Bronchial epithelial cell (primary cell): ENCODE measurements around the gene CACNB1. TPM values are rescaled to one million over a fixed set of nuclear protein-coding genes. Genes with fewer than 3 reads are reported as not detected.

Experiments
- DNase-seq: peaks from one replicate; pipeline ENCODE4 v3.0.0-alpha.2; 2010; ENCODE audit warnings: low read depth
- FAIRE-seq: peaks from 2 replicates; lab custom pipeline; 2011; peaks lifted over from hg19 to GRCh38; lab: Jason Lieb, UNC
- H3K27me3 ChIP-seq: 2 replicates; pipeline ENCODE4 v1.5.1; 2011; ENCODE audit warnings: low read length; ENCODE audit not compliant: control insufficient read depth, insufficient read depth
- H3K36me3 ChIP-seq: 2 replicates; pipeline ENCODE4 v1.5.1; 2011; ENCODE audit warnings: low read length; ENCODE audit not compliant: control insufficient read depth, insufficient read depth
- H3K4me3 ChIP-seq: 2 replicates; pipeline ENCODE4 v1.5.1; 2011; ENCODE audit warnings: mild to moderate bottlenecking, low read depth, low read length, control low read depth
- total RNA-seq: library from RNA; depleted of rRNA; stranded (reverse); fragments of >200 nt; gene quantifications from 2 replicates; pipeline ENCODE4 v1.2.1, GENCODE V29; 2014
- TF ChIP-seq, protein P1 (sequence below): IDR thresholded peaks from 2 replicates; pipeline ENCODE4 v1.5.1; 2011; ENCODE audit warnings: mild to moderate bottlenecking, moderate library complexity, low read length, control low read depth, inconsistent platforms; ENCODE audit not compliant: insufficient read depth, severe bottlenecking

Gene CACNB1
- 4.7 and 4.9 TPM in 2 replicates for total RNA-seq

DNA sequence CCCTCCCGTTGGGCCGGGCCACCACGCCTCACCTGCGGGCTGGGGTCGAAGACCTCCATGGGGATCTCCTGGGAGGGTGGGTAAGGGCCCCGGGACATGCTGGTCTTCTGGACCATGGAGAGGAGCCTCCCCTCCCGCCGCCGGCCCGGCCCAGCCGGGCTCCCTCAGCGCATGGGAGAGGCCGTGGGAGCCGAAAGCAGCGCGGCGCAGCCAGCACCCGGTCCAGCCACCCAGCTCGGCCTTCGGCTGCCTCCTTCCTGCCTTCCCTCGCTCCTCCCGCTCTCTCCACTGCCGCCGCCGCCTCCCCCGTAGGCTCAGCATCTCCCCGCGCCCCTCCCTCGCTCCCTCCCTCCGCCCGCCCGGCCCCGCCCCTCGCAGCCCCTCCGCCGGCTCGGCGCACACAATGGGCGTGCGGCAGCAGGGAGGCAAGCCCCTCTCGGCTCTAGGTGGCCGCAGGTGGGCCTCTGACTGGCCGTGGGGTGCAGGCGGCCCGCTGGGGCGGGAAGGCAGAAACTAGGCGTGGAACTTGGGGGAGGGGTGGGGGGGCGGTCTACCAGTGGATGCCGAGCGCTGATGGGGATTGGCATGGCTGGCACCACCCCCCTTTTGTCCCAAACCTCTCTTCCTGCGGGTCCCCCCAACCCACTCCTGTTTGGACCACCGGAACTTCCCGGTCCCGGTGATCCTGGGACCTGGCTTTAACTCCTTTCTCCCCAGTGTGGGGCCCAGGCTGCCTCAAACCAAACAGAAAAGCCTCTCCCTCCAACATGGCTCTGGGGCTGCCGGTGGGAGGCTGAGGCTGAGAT lies at the start of gene CACNB1:
TSS of gene CACNB1 (minus strand) at position 290 of the 806 bp plus-strand sequence. CDS start at position 116, 174 bp downstream.
- no peak for FAIRE-seq
- peaks cover 21% of the 10 kb centered on the region for H3K36me3 ChIP-seq
- no peaks in the 10 kb centered on the region for H3K27me3 ChIP-seq
- peak within 1 kb of the TSS; percentile 72 for H3K4me3 ChIP-seq
- DNase-seq: peak; percentile 37
- TF ChIP-seq, protein P1, sequence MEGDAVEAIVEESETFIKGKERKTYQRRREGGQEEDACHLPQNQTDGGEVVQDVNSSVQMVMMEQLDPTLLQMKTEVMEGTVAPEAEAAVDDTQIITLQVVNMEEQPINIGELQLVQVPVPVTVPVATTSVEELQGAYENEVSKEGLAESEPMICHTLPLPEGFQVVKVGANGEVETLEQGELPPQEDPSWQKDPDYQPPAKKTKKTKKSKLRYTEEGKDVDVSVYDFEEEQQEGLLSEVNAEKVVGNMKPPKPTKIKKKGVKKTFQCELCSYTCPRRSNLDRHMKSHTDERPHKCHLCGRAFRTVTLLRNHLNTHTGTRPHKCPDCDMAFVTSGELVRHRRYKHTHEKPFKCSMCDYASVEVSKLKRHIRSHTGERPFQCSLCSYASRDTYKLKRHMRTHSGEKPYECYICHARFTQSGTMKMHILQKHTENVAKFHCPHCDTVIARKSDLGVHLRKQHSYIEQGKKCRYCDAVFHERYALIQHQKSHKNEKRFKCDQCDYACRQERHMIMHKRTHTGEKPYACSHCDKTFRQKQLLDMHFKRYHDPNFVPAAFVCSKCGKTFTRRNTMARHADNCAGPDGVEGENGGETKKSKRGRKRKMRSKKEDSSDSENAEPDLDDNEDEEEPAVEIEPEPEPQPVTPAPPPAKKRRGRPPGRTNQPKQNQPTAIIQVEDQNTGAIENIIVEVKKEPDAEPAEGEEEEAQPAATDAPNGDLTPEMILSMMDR: no peak

DNA sequence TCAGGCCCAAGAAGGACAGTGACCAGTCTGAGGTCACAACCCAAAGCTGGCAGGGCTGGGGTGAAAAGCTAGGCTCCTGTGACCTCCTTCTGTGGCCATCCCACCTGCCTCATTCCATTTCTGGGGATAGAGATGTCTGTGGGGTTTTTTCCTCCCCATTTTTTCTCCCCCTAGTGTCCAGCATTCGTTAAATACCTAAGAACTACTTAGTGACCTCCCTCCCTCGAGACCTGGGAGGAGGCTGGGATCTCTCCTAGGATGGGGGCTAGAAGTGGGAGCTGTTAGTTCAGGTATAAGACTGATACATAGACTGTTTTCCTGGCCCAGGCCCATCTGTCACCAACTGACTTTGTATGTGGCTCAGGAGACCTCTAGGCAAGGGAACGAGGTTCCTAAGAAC lies 48.8 kb upstream of the CACNB1 start:
- no peak for DNase-seq
- Histone ChIP-seq H3K27me3 (no peaks in the 10 kb centered on the region), H3K36me3 (no peaks in the 10 kb centered on the region), H3K4me3 (no peak overlapping the region)
- FAIRE-seq: no peak
- TF ChIP-seq, protein P1: peak; percentile 11

DNA sequence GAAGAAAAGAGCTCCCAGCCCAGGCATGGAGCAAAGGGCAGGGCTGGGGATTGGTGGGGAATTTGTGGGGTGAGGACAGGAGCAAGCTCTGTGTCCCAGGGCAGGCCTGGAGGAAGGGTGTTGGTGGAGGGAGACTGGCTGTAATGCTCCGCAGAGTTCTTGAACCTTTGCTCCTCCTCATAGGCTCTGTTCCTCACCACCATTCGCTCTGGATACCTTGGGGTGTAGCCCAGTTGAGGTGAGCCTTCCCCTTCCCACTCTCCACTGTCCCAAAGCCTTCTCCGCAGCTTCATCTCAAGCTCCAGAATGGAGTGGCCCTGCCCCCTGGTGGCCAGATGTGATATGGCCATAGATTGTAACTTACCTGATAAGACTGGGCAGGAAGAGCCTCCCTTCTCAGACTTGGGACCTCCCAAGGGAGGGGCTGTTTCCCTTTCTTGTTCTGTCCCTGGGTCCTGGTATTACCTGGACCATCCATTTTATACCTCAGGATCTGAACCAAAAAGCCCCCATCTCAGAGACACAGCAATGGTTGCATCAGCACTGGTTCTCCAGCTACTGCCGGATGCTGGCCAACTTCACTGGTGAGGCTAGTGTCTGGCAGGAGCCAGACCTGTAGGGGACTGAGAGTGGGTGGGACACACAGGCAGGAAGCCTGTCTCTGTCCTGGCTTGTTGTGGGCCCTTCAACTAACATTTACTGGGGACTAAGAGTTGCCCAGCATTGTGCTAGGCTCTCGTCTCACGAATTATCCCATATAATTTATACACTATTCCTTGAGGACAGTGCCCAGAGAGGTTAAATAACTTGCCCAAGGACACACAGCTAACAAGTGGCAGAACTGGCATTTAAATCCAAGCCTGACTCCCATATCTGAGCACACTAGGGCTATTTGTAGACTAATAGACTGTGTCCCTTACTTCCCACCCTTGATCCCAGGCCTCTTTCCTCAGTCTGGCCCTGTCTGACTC lies 47.4 kb upstream of the CACNB1 start:
- FAIRE-seq (peak; percentile 70), DNase-seq (peak; percentile 76)
- TF ChIP-seq, protein P1: peak; percentile 90

DNA sequence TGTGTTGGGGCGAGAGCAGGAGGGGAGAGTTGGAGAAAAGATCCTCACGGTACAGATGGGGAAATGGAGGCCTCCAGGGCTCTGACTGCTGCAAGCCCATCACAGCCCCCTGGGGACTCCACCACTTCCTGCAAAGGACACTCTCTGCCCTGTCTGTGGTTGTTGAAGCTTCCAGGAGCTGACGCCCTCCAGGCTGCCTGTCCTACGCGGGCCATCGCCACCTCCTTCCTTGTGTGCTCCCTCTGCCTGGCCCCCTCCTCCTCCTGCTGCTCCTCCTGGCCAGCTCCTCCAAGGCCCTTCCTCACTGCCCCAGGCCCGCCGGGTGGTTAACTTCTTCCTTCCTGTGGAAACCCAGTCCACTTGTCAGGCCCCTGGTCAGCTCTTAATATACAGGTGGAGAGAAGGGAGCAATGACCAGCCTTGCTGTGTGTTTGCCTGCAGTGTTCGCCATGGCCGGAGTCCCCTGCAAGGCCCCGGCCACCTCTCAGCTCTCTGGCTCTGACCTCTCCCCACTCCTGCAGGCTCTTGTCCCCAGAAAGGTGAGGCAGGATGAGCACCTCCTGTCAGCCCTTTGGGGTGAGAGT lies 46.6 kb upstream of the CACNB1 start:
- TF ChIP-seq, protein P1: no peak
- H3K27me3 ChIP-seq: no peaks in the 10 kb centered on the region
- no peaks in the 10 kb centered on the region for H3K36me3 ChIP-seq
- FAIRE-seq (no peak), DNase-seq (no peak)
- no peak overlapping the region for H3K4me3 ChIP-seq

More for the DNA sequence above, 47.4 kb upstream of the CACNB1 start:
- Histone ChIP-seq H3K27me3 (no peaks in the 10 kb centered on the region), H3K4me3 (no peak overlapping the region), H3K36me3 (no peaks in the 10 kb centered on the region)

DNA sequence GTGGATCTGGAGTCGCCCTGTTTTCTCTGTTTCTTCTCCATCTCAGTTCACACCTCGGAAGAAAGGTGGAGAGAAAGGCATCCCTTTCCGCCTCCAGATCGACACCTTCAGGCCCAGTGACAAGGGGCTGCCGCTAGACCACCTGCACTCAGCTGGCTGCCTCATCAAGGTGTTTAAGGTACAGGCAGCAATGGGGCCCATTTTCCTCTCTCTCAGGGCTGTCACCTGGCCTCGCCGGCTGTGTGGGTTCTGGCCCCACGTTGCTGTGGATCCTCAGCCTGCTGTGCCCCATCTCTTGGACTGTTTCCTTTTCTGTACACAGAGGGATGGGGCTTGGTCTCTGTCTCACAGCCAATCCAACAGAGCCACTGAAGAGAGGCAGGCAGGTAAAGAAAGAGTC lies 45.7 kb upstream of the CACNB1 start:
- Histone ChIP-seq H3K4me3 (no peak overlapping the region), H3K27me3 (no peaks in the 10 kb centered on the region), H3K36me3 (no peaks in the 10 kb centered on the region)
- TF ChIP-seq, protein P1: no peak
- no peak for FAIRE-seq
- DNase-seq: no peak
